ENCODE measurements around the gene ADGRE1.

Gene ADGRE1

GRCh38 chr19:6947745-6948144 lies 60.4 kb downstream of the ADGRE1 start:
- Histone ChIP-seq H3K27me3 (replicated peaks) (no peaks in the 10 kb centered on the region), H3K36me3 (replicated peaks) (no peaks in the 10 kb centered on the region), H3K4me3 (ENCODE audit: low read depth, low read length) (no peak overlapping the region), H3K27ac (no peak overlapping the region)
- DNase-seq = peak; percentile 12
- in situ Hi-C loops (cut with HindIII; ENCODE audit: low pct_ligation_motif_present, low sequenced_read_pairs) = no loop called here
- no peak for TF ChIP-seq CTCF (IDR thresholded peaks at IDR 0.05; ENCODE audit: low read depth, low read length, missing control alignments)

- Histone ChIP-seq H3K27me3 (replicated peaks) (no peaks in the 10 kb centered on the region), H3K4me3 (ENCODE audit: low read depth, low read length) (no peak overlapping the region), H3K27ac (no peak overlapping the region), H3K36me3 (replicated peaks) (no peaks in the 10 kb centered on the region)
- TF ChIP-seq CTCF (IDR thresholded peaks at IDR 0.05; ENCODE audit: low read depth, low read length, missing control alignments) = no peak
- DNase-seq = no peak
- in situ Hi-C loops (cut with HindIII; ENCODE audit: low pct_ligation_motif_present, low sequenced_read_pairs) = no loop called here
Observed at GRCh38 chr19:6948884-6949283, 61.5 kb downstream of the ADGRE1 start.

- no peaks in the 10 kb centered on the region for H3K36me3 ChIP-seq (replicated peaks)
- in situ Hi-C loops (cut with HindIII; ENCODE audit: low pct_ligation_motif_present, low sequenced_read_pairs) = no loop called here
- no peak for DNase-seq
- no peak overlapping the region for H3K27ac ChIP-seq
- no peaks in the 10 kb centered on the region for H3K27me3 ChIP-seq (replicated peaks)
- no peak for TF ChIP-seq CTCF (IDR thresholded peaks at IDR 0.05; ENCODE audit: low read depth, low read length, missing control alignments)
- H3K4me3 ChIP-seq (ENCODE audit: low read depth, low read length) = no peak overlapping the region
Observed at GRCh38 chr19:6952956-6953355, 65.6 kb downstream of the ADGRE1 start.

- TF ChIP-seq CTCF (IDR thresholded peaks at IDR 0.05; ENCODE audit: low read depth, low read length, missing control alignments) = no peak
- Histone ChIP-seq H3K27me3 (replicated peaks) (no peaks in the 10 kb centered on the region), H3K36me3 (replicated peaks) (no peaks in the 10 kb centered on the region), H3K4me3 (ENCODE audit: low read depth, low read length) (no peak overlapping the region), H3K27ac (no peak overlapping the region)
- DNase-seq = no peak
- in situ Hi-C loops (cut with HindIII; ENCODE audit: low pct_ligation_motif_present, low sequenced_read_pairs) = no loop called here
Observed at GRCh38 chr19:6955082-6955481, 67.7 kb downstream of the ADGRE1 start.

- H3K27ac ChIP-seq = no peak overlapping the region
Observed at GRCh38 chr19:6956573-6956972, 69.2 kb downstream of the ADGRE1 start.

More at GRCh38 chr19:6956573-6956972, 69.2 kb downstream of the ADGRE1 start:
- H3K27me3 ChIP-seq (replicated peaks) = no peaks in the 10 kb centered on the region
- no peak for TF ChIP-seq CTCF (IDR thresholded peaks at IDR 0.05; ENCODE audit: low read depth, low read length, missing control alignments)
- in situ Hi-C loops (cut with HindIII; ENCODE audit: low pct_ligation_motif_present, low sequenced_read_pairs) = no loop called here
- no peak overlapping the region for H3K4me3 ChIP-seq (ENCODE audit: low read depth, low read length)
- no peaks in the 10 kb centered on the region for H3K36me3 ChIP-seq (replicated peaks)
- no peak for DNase-seq
